HG03045 (cell line): Measurements from ENCODE around the gene GNAS-AS1.
"Not testable (repeated sequence)": the region's sequence is repeated elsewhere in the genome, so short reads cannot be mapped to it uniquely, and the experiment has no call there.

Experiments
- ATAC-seq: cut with Tn5 transposase; IDR thresholded peaks from one replicate; pipeline ENCODE4 v1.9.1; 2021; ENCODE audit warnings: mild to moderate bottlenecking, moderate library complexity; ENCODE audit not compliant: unreplicated experiment

GNAS-AS1 gene

GRCh38 chr20:58837717-58838116, 13.0 kb downstream of the GNAS-AS1 start:
- no peak for ATAC-seq

GRCh38 chr20:58836616-58837204, 14.0 kb downstream of the GNAS-AS1 start:
- no peak for ATAC-seq

GRCh38 chr20:58835231-58835630, 15.5 kb downstream of the GNAS-AS1 start:
- ATAC-seq, result no peak

GRCh38 chr20:58833921-58834320, 16.8 kb downstream of the GNAS-AS1 start:
- ATAC-seq, result no peak

GRCh38 chr20:58832457-58832856, 18.2 kb downstream of the GNAS-AS1 start:
- no peak for ATAC-seq

GRCh38 chr20:58829531-58829941, 21.2 kb downstream of the GNAS-AS1 start:
- ATAC-seq, result no peak

GRCh38 chr20:58828804-58829203, 21.9 kb downstream of the GNAS-AS1 start:
- not testable (repeated sequence) for ATAC-seq

GRCh38 chr20:58828136-58828535, 22.6 kb downstream of the GNAS-AS1 start:
- ATAC-seq, result no peak

GRCh38 chr20:58826271-58826670, 24.4 kb downstream of the GNAS-AS1 start:
- no peak for ATAC-seq

- ATAC-seq, result no peak
Observed at GRCh38 chr20:58825450-58825849, 25.3 kb downstream of the GNAS-AS1 start.

- no peak for ATAC-seq
Observed at GRCh38 chr20:58824843-58825242, 25.9 kb downstream of the GNAS-AS1 start.

GRCh38 chr20:58822748-58823730, 27.7 kb downstream of the GNAS-AS1 start:
- ATAC-seq, result no peak

GRCh38 chr20:58822149-58822548, 28.6 kb downstream of the GNAS-AS1 start:
- no peak for ATAC-seq

- not testable (repeated sequence) for ATAC-seq
Observed at GRCh38 chr20:58820515-58820914, 30.2 kb downstream of the GNAS-AS1 start.

- ATAC-seq, result no peak
Observed at GRCh38 chr20:58819921-58820320, 30.8 kb downstream of the GNAS-AS1 start.

GRCh38 chr20:58818586-58819285, 32.0 kb downstream of the GNAS-AS1 start:
- no peak for ATAC-seq

GRCh38 chr20:58817748-58818147, 33.0 kb downstream of the GNAS-AS1 start:
- no peak for ATAC-seq

GRCh38 chr20:58816957-58817651, 33.6 kb downstream of the GNAS-AS1 start:
- ATAC-seq, result no peak

GRCh38 chr20:58816051-58816450, 34.7 kb downstream of the GNAS-AS1 start:
- ATAC-seq, result no peak

GRCh38 chr20:58815448-58815847, 35.3 kb downstream of the GNAS-AS1 start:
- no peak for ATAC-seq

GRCh38 chr20:58813369-58813768, 37.3 kb downstream of the GNAS-AS1 start:
- no peak for ATAC-seq
